MM.1S (cell line): ENCODE measurements around the gene CXADR.

ENCODE experiments used
- DNase-seq: peaks from one replicate; pipeline ENCODE4 v3.0.0-alpha.2; 2015
- H2AFZ ChIP-seq: fragments of 300-600 bp; sonication (generic); 2 replicates; pipeline ENCODE4 v1.6.0; 2016; ENCODE audit warnings: antibody characterized with exemption, low read length
- H3F3A ChIP-seq: fragments of 300-600 bp; sonication (generic); 2 replicates; pipeline ENCODE4 v1.6.1; 2016; ENCODE audit warnings: mild to moderate bottlenecking, antibody characterized with exemption, low read length, moderate library complexity, mixed read lengths; ENCODE audit not compliant: insufficient read depth
- H3K27ac ChIP-seq: fragments of 300-600 bp; sonication (generic); 2 replicates; pipeline ENCODE4 v1.5.1; 2016; ENCODE audit warnings: mild to moderate bottlenecking, low read length
- H3K27me3 ChIP-seq: fragments of 300-600 bp; sonication (generic); replicated peaks from 2 replicates; pipeline ENCODE4 v1.6.0; 2016; ENCODE audit warnings: low read length; ENCODE audit not compliant: insufficient read depth
- H3K36me3 ChIP-seq: fragments of 300-600 bp; sonication (generic); replicated peaks from 2 replicates; pipeline ENCODE4 v1.6.1; 2016; ENCODE audit warnings: mild to moderate bottlenecking, low read length, mixed read lengths; ENCODE audit not compliant: insufficient read depth
- H3K4me1 ChIP-seq: fragments of 300-600 bp; sonication (generic); 2 replicates; pipeline ENCODE4 v1.6.1; 2016; ENCODE audit warnings: low read length, mixed read lengths
- H3K4me2 ChIP-seq: fragments of 300-600 bp; sonication (generic); 2 replicates; pipeline ENCODE4 v1.6.0; 2016; ENCODE audit warnings: low read depth, low read length
- H3K4me3 ChIP-seq: fragments of 300-600 bp; sonication (generic); 2 replicates; pipeline ENCODE4 v1.5.1; 2016; ENCODE audit warnings: low read length, mixed read lengths
- H3K79me2 ChIP-seq: fragments of 300-600 bp; sonication (generic); 2 replicates; pipeline ENCODE4 v1.6.1; 2016; ENCODE audit warnings: mixed run types, low read length, mixed read lengths
- H3K9ac ChIP-seq: fragments of 300-600 bp; sonication (generic); 2 replicates; pipeline ENCODE4 v1.6.1; 2016; ENCODE audit warnings: low read length, mixed read lengths
- H3K9me2 ChIP-seq: fragments of 300-600 bp; sonication (generic); replicated peaks from 2 replicates; pipeline ENCODE4 v1.6.1; 2016; ENCODE audit warnings: mild to moderate bottlenecking, low read length, mixed read lengths; ENCODE audit not compliant: insufficient read depth
- H3K9me3 ChIP-seq: fragments of 300-600 bp; sonication (generic); replicated peaks from 2 replicates; pipeline ENCODE4 v1.6.1; 2016; ENCODE audit warnings: mild to moderate bottlenecking, low read length, mixed read lengths; ENCODE audit not compliant: insufficient read depth
- H4K20me1 ChIP-seq: fragments of 300-600 bp; sonication (generic); 2 replicates; pipeline ENCODE4 v1.6.1; 2016; ENCODE audit warnings: mild to moderate bottlenecking, low read length, moderate library complexity, mixed read lengths; ENCODE audit not compliant: insufficient read depth
- EZH2 ChIP-seq: fragments of 300-600 bp; sonication (generic); optimal IDR thresholded peaks from 2 replicates; pipeline ENCODE3; 2017; ENCODE audit warnings: low read depth, mild to moderate bottlenecking, antibody characterized with exemption, low read length, mixed read lengths
- EZH2phosphoT487 ChIP-seq: fragments of 300-600 bp; sonication (generic); IDR thresholded peaks from 2 replicates; pipeline ENCODE4 v1.6.1; 2018; ENCODE audit warnings: antibody characterized with exemption, low read length
- TF ChIP-seq, protein P1 (sequence below): fragments of 300-600 bp; sonication (generic); IDR thresholded peaks from 2 replicates; pipeline ENCODE4 v1.5.1; 2016; ENCODE audit warnings: antibody characterized with exemption, low read length, mixed read lengths

The CXADR gene

DNA sequence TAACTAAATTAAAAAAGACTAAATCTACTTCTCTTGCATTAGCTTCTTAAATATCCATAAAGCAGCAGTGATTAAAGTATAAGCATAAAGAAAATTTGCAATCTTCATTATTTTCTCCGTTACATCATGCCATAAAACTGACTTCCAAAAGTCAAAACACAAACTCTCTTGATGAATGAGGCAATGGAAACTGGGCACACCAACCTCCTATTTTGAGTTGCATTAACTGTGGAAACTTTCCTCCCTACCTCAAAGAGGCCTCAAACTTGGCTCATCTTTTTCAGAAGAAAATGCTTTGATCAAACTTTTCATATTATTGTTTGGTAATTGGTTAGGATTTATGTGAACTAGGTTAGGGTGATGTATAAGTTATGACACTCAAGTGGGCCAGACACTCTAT lies 104.0 kb downstream of the CXADR start:
- H3K4me2 ChIP-seq: no peak overlapping the region
- H4K20me1 ChIP-seq: no peaks in the 10 kb centered on the region
- no peaks in the 10 kb centered on the region for H3K9me3 ChIP-seq

DNA sequence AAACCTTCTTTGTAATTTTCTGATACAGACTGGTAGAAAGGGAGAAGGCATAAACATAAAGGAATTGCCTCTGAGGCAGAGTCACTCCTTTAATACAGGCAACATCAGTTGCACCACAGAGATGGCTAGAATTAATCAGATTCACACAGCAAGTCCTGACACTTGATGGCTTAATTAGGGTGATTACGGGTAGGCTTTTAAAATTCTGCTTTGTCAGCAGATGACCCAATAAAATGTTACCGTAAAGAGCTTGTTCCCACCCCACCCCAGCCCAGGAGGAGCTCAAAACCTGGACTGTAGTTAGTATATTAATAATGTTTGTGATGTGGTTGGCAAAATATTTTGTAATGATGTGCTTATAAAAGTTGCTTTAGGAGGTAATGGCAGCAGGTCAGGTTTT lies 109.2 kb downstream of the CXADR start:
- no peaks in the 10 kb centered on the region for H3K9me2 ChIP-seq
- H3K9ac ChIP-seq: no peak overlapping the region
- H3K27me3 ChIP-seq: no peaks in the 10 kb centered on the region
- H3K27ac ChIP-seq: no peak overlapping the region
- no peaks in the 10 kb centered on the region for H3K9me3 ChIP-seq
- H2AFZ ChIP-seq: no peak overlapping the region
- no peak overlapping the region for H3K4me3 ChIP-seq
- H3K79me2 ChIP-seq: no peaks in the 10 kb centered on the region
- no peaks in the 10 kb centered on the region for H4K20me1 ChIP-seq
- no peak overlapping the region for H3K4me2 ChIP-seq
- TF ChIP-seq, protein P1, sequence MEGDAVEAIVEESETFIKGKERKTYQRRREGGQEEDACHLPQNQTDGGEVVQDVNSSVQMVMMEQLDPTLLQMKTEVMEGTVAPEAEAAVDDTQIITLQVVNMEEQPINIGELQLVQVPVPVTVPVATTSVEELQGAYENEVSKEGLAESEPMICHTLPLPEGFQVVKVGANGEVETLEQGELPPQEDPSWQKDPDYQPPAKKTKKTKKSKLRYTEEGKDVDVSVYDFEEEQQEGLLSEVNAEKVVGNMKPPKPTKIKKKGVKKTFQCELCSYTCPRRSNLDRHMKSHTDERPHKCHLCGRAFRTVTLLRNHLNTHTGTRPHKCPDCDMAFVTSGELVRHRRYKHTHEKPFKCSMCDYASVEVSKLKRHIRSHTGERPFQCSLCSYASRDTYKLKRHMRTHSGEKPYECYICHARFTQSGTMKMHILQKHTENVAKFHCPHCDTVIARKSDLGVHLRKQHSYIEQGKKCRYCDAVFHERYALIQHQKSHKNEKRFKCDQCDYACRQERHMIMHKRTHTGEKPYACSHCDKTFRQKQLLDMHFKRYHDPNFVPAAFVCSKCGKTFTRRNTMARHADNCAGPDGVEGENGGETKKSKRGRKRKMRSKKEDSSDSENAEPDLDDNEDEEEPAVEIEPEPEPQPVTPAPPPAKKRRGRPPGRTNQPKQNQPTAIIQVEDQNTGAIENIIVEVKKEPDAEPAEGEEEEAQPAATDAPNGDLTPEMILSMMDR: no peak
- TF ChIP-seq EZH2 (no peak), EZH2phosphoT487 (no peak)
- H3K36me3 ChIP-seq: no peaks in the 10 kb centered on the region
- H3F3A ChIP-seq: no peaks in the 10 kb centered on the region
- H3K4me1 ChIP-seq: no peaks in the 10 kb centered on the region
- DNase-seq: no peak

More for the DNA sequence above, 104.0 kb downstream of the CXADR start:
- no peak overlapping the region for H3K27ac ChIP-seq
- H3K4me1 ChIP-seq: no peaks in the 10 kb centered on the region
- peaks cover 8% of the 10 kb centered on the region for H3K79me2 ChIP-seq
- H3K36me3 ChIP-seq: no peaks in the 10 kb centered on the region
- DNase-seq: no peak
- H3K9me2 ChIP-seq: no peaks in the 10 kb centered on the region
- no peak overlapping the region for H2AFZ ChIP-seq
- no peaks in the 10 kb centered on the region for H3K27me3 ChIP-seq
- no peak overlapping the region for H3K9ac ChIP-seq
- TF ChIP-seq, protein P1: no peak
- TF ChIP-seq EZH2 (no peak), EZH2phosphoT487 (no peak)
- peaks cover 8% of the 10 kb centered on the region; the same call in 1 of the 2 replicates for H3F3A ChIP-seq
- H3K4me3 ChIP-seq: no peak overlapping the region

DNA sequence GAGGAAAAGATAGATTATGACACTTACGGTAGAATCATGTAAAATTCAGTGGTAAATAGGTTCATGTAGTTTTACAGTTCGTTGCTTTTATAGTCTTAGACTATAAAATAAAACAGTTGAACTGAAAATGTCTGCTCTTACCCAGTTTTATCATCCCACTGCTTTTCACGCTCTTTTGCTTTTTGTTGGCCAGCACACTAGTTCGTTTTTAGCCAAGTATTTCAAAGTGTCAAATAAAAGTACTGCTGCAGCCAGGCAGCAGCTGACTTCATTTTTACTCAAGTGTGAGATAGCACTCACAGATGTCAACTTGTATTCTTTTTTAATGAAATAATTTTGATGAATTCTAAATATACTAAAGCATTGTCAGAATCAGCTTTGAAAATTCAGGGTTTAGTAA lies 118.4 kb downstream of the CXADR start:
- no peaks in the 10 kb centered on the region for H3K4me1 ChIP-seq
- H3K4me2 ChIP-seq: no peak overlapping the region
- TF ChIP-seq EZH2: no peak
- TF ChIP-seq, protein P1: no peak
- TF ChIP-seq EZH2phosphoT487: no peak
- H3K9me3 ChIP-seq: no peaks in the 10 kb centered on the region
- no peak overlapping the region for H3K27ac ChIP-seq
- H3K27me3 ChIP-seq: no peaks in the 10 kb centered on the region
- no peaks in the 10 kb centered on the region for H3K9me2 ChIP-seq
- H3K36me3 ChIP-seq: no peaks in the 10 kb centered on the region
- H3K4me3 ChIP-seq: no peak overlapping the region
- H2AFZ ChIP-seq: no peak overlapping the region
- H3K79me2 ChIP-seq: no peaks in the 10 kb centered on the region
- no peaks in the 10 kb centered on the region for H3F3A ChIP-seq
- no peak overlapping the region for H3K9ac ChIP-seq
- no peak for DNase-seq
- no peaks in the 10 kb centered on the region for H4K20me1 ChIP-seq

DNA sequence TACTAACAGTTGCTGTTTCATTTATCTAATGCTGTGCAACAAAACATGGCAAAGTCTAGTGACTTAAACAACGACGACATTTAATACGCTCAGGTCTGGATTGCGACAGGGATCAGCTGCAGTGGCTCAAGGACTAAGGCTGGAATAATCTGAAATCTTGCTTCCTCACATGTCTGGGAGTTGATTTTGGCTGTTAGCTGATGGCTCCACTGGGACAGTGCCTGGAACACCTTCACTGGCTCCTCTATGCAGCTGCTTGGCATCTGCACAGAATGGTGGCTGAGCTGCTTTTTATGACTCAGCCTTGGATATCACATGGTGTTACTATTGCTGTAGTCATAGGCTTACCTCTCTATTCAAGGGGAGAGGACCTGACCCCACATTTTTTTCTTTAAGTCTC lies 123.9 kb downstream of the CXADR start:
- Histone ChIP-seq H3K9me3 (no peaks in the 10 kb centered on the region), H3K4me1 (no peaks in the 10 kb centered on the region), H3K4me2 (no peak overlapping the region), H3K9ac (no peak overlapping the region), H3K27ac (no peak overlapping the region), H3K79me2 (no peaks in the 10 kb centered on the region), H3K27me3 (no peaks in the 10 kb centered on the region), H2AFZ (no peak overlapping the region), H3F3A (no peaks in the 10 kb centered on the region), H3K36me3 (no peaks in the 10 kb centered on the region), H4K20me1 (no peaks in the 10 kb centered on the region), H3K4me3 (no peak overlapping the region), H3K9me2 (no peaks in the 10 kb centered on the region)
- DNase-seq: no peak
- TF ChIP-seq, protein P1: no peak
- TF ChIP-seq EZH2phosphoT487: no peak
